ENCODE measurements around the gene AUNIP. TPM values are rescaled to one million over a fixed set of nuclear protein-coding genes. Genes with fewer than 3 reads are reported as not detected.

AUNIP gene
- total RNA-seq, 1 donor from 2014 or later = 5.5 TPM

GRCh38 chr1:25813071-25813733 is 46.1 kb downstream of the AUNIP start:
- intact Hi-C loops (cut with micrococcal nuclease) = no loop called here

GRCh38 chr1:25811384-25812082 is 47.7 kb downstream of the AUNIP start:
- intact Hi-C loops (cut with micrococcal nuclease) = loop anchor here (1.0 to 2.0 kb wide), 2 partner anchors 291 to 381 kb away; partner anchors contain the start of gene MACO1

- intact Hi-C loops (cut with micrococcal nuclease) = loop anchor here (1.0 to 2.0 kb wide), 4 partner anchors 202 to 380 kb away; partner anchors contain the start of gene MACO1
Observed at GRCh38 chr1:25810341-25811299, 48.6 kb downstream of the AUNIP start.

GRCh38 chr1:25809929-25810328 is 49.3 kb downstream of the AUNIP start:
- intact Hi-C loops (cut with micrococcal nuclease) = loop anchor here (1.0 to 2.0 kb wide), 3 partner anchors 202 to 379 kb away; partner anchors contain the start of gene MACO1

- intact Hi-C loops (cut with micrococcal nuclease) = no loop called here
Observed at GRCh38 chr1:25809283-25809926, 49.9 kb downstream of the AUNIP start.

GRCh38 chr1:25808481-25809244 is 50.6 kb downstream of the AUNIP start:
- intact Hi-C loops (cut with micrococcal nuclease) = no loop called here

- intact Hi-C loops (cut with micrococcal nuclease) = no loop called here
Observed at GRCh38 chr1:25807480-25808390, 51.5 kb downstream of the AUNIP start.

GRCh38 chr1:25806418-25806817 is 52.8 kb downstream of the AUNIP start:
- intact Hi-C loops (cut with micrococcal nuclease) = no loop called here

- intact Hi-C loops (cut with micrococcal nuclease) = no loop called here
Observed at GRCh38 chr1:25805863-25806225, 53.4 kb downstream of the AUNIP start.

GRCh38 chr1:25804964-25805862 is 54.0 kb downstream of the AUNIP start:
- intact Hi-C loops (cut with micrococcal nuclease) = no loop called here

GRCh38 chr1:25804244-25804963 is 54.9 kb downstream of the AUNIP start:
- intact Hi-C loops (cut with micrococcal nuclease) = no loop called here

- intact Hi-C loops (cut with micrococcal nuclease) = no loop called here
Observed at GRCh38 chr1:25803368-25803767, 55.9 kb downstream of the AUNIP start.

- intact Hi-C loops (cut with micrococcal nuclease) = no loop called here
Observed at GRCh38 chr1:25802915-25803314, 56.3 kb downstream of the AUNIP start.

GRCh38 chr1:25800703-25801377 is 58.4 kb downstream of the AUNIP start:
- intact Hi-C loops (cut with micrococcal nuclease) = no loop called here

GRCh38 chr1:25799935-25800702 is 59.1 kb downstream of the AUNIP start, which contains the start of gene SELENON:
SELENON (plus strand) TSS chr1:25800193; CDS start chr1:25800231, 38 bp downstream.
- intact Hi-C loops (cut with micrococcal nuclease) = loop anchor here (5.0 kb wide), 3 partner anchors 98 to 258 kb away; partner anchors contain the start of gene LDLRAP1

GRCh38 chr1:25799352-25799934 is 59.8 kb downstream of the AUNIP start:
- intact Hi-C loops (cut with micrococcal nuclease) = loop anchor here (5.0 kb wide), 3 partner anchors 97 to 257 kb away; partner anchors contain the start of gene LDLRAP1

Measured in T-helper 1 cell treated with Interleukin-12 subunit alpha and Interleukin-12 subunit beta and Interleukin-4 antibody, amounts not matched to agents 30 ng/mL and 1 ng/mL, for 36 hours (primary cell).